ENCODE data around the gene PAK4.

PAK4 gene

DNA sequence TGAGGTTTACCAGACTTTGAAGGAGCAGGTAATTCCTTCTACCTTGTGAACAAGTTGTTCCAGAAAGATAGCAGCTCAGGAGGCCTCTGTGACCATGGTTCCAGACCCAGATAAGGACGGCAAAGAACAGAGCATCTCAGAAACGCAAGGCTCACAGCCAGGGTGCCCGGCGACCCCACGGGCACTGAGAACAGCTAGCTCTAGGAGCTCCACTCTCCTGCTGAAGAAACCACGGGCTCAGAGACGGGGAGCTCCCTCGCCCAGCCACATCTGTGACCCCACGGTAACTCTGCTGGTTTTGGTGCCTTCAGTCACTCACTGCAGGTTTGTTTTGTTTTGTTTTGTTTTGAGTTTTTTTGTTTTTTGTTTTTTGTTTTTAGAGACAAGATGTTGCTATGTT is 55.2 kb downstream of the PAK4 start:
- DNase-seq (ENCODE audit: low read depth) = no peak

DNA sequence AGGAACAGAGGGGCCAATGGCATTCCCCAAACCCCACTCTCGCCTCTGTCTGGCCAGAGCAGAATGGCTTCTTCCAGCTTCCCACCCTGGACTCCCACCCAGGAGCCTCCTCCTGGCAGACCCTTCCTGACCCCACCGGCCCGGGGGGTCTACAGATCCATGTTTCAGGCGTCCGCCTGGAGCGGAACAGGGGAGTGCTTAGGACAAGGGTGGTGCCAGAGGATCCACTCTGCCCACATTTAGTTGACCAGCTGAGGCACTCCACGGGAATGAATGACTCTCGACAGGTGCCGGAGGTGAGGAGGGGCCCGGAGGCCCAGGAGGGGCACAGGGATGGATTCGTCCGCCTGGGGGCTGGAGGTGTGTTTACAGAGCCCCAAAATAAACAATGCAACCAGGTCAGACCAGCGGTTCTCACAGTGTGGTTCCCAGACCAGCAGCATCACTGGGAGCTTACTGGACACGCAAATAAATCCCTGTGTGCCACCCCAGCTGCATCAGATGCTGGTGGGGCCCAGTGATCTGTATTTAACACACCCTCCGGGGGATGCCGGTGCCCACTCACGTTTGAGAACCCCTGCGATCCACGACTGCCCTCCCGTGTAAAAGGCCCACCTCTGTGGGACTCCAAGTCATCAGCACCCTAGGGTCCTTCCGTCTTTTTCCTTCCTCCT is 56.1 kb downstream of the PAK4 start:
- no peak for DNase-seq (ENCODE audit: low read depth)

DNA sequence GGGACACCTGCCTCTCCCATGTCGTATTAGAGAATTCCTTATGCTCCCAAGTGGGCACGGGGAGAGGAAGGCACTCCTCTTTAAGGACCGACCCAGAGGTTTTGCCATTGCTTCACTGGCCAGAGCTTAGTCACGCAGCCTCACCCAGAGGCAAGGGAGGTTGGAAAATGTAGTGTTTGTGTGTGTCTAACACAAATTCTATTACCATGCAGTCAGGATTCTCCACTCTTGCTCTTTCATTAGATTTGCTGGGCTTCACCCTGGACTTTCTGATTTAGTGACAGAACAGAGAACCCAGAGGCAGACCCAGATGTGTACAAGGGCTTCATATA is 56.6 kb downstream of the PAK4 start:
- no peak for DNase-seq (ENCODE audit: low read depth)

DNA sequence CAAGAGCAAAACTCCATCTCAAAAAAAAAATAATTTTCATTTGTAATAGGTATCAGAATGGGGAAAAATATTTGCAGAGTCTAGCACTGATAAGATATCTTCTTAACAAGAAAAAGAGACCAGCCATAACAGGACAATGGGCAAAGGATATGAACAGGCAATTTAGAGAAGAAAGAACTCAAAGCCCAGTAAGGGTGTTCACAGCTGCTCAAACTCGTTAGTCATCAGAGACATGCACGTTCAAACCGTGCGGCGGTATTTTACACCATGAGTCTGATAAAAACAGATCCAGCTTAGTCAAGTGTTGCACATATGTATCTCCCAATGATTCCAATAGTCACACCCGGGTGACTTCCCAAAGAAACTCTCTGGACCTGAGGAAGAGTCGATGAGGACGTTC is 57.5 kb downstream of the PAK4 start:
- DNase-seq (ENCODE audit: low read depth) = no peak

DNA sequence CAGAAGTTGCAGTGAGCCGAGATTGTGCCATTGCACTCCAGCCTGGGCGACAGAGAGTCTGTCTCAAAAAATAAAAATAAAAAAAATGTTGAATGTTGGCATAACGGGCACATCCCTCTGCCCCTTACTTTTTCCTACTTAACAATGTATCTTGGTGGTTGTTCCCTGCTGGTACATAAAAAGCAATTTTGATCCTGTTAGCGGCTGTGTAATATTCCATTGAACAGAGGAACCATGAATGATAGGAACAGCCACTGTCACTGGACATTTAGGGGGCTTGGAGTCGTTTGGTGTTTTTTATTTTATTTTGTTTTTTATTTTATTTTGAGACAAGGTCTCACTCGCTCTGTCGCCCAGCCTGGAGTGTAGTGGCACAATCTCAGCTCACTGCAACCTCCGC is 60.8 kb downstream of the PAK4 start:
- no peak for DNase-seq (ENCODE audit: low read depth)

DNA sequence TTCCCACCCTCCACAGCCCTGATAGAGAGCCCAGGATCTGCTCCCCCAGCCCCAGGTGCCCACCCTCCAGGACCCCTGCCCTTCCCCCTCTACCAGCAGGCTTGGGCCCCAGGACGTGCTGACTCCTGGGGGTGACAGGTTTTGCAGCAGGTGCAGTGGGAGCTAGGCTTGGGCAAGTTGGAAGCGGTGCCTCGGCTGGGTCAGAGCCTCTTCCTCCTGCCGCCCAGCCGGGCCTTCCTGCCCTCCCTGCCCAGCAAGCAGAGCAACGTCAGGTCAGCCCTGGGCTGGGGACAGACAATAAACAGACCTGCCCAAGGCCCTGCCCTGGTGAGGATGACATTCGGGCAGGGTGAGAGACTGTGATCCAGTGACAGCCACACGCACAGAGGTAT is 62.0 kb downstream of the PAK4 start:
- DNase-seq (ENCODE audit: low read depth) = no peak

DNA sequence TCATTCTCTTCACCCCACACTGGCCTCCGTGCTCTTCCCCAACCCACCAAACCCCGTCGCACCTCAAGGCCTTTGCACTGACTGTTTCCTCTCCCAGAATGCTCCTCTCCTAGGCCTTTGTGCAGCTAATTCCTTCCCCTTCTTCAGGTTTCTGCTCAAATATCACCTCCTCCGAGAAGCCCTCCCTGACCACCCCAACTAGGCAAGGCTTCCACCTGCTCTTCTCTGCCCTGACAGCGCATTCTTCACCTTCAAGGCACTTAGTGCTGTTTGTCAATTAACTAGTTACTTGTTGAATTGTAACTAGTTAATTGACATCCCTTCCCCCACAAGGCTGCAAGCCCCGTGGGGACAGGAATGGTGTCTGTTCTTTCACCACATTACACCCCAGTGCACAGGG is 63.4 kb downstream of the PAK4 start:
- no peak for DNase-seq (ENCODE audit: low read depth)

DNA sequence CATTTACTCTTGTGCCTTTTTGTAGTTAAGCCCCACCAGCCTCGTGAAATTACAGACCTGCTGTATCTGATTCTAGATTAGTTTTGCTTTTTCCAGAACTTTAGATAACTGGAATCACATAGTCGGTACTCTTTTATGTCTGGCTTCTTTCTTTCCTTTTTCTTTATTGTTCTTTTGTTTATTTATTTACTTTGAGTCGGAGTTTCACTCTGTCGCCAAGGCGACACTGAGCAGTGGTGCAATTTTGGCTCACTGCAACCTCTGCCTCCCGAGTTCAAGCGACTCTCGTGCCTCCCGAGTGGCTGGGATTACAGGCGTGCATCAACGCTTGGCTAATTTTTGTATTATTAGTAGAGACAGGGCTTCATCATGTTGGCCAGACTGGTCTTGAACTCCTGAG is 65.2 kb downstream of the PAK4 start:
- no peak for DNase-seq (ENCODE audit: low read depth)

DNA sequence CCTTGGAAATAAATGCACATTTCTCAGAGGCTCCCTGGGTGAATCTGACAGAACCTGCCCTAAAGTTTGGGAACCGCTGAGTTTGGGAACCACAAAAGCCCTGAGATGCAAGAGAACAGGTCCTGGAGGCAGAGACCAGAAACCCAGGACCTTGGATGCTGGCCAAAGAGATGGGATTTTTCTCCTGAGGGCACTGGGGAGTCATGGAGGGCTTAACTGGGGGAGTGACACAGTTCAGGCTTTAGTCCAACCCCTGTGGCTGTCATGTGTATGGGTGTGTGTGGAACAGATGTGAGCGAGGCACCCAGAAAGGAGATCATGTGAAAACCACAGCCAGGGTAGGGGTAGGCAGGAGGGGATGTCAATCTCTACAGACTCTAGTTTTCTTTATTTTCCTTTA is 67.3 kb downstream of the PAK4 start:
- DNase-seq (ENCODE audit: low read depth) = no peak

DNA sequence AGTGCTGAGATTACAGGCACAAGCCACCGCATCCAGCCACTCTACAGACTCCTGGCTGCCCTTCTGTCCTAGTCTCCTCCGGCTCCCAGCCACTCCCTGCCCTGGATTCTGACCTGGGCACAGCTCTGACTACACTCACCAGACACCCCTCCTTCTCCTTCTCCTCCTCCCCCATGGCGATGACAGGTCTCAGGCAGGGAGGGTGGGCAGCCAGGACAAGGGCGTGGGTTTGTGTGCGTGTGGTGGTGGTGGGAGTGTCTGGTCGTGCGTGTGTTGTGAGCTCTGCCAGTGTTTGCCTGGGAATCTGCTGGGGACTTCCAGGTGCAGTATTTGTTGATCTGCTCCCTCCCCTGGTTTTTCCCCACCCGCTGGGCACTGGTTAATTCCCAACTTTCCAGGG is 68.2 kb downstream of the PAK4 start:
- DNase-seq (ENCODE audit: low read depth) = no peak

DNA sequence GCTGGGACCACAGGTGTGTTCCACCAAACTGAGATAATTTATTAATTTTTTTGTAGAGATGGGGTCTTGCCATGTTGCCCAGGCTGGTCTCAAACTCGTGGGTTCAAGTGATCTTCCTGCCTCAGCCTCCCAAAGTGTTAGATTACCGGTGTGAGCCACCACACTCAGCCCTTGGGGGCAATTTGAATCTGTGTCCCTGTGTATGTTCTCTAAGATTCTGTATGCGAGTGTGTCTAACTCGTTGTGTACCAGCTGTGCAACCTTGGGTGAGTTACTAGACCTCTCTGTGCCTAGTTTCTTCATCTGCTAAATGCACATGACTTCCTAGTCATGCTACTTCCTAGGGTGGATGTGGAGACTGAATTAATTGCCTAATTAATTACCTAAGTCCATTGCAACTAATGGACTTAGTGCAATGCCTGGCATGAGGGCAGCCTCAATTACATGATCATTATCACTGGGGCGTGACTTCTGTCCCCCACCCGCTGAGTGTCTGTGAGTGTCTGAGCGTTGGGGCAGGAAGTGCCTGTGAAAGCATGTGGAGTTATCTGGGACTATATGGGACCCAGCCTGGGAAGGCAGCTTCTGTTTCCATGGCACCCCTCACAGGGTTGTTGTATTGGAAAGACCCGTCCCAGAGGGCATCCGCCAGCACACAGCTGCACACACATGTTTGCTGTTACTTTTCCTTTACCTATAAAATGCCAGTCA is 69.4 kb downstream of the PAK4 start:
- no peak for DNase-seq (ENCODE audit: low read depth)

DNA sequence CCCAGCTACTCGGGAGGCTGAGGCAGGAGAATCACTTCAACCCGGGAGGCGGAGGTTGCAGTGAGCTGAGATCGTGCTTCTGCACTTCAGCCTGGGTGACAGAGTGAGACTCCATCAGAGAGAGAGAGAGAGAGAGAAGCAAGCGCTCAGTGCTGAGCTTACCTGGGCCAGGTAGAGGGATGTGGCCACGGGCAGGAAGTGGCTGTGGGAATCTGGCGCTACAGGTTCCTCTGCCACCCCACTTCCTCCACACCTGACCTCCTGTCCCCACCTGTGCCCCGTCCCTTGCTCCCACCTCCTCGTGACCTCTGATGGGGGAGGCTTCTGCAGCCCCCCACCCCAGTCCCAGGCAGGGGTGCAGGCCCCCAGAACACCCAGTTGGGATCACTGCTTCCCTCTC is 70.2 kb downstream of the PAK4 start:
- no peak for DNase-seq (ENCODE audit: low read depth)

DNA sequence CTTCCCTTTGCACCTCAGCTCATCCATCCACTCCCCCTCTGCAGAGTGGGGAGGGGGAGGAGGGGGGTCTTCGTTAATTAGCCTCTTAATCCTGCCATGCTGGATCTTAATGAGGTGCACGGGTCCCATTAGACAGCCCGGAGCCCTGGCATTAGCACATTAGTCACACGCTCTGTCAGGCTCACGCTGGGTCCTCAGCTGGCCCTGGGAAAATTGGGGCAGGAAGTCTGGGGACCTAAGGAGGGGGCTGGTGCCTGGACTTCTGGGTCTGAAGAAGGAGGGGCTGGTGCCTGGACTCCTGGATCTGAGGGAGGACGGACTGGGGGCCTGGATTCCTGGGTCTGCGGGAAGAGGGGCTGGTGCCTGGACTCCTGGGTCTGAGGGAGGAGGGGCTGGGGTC is 70.7 kb downstream of the PAK4 start:
- no peak for DNase-seq (ENCODE audit: low read depth)

DNA sequence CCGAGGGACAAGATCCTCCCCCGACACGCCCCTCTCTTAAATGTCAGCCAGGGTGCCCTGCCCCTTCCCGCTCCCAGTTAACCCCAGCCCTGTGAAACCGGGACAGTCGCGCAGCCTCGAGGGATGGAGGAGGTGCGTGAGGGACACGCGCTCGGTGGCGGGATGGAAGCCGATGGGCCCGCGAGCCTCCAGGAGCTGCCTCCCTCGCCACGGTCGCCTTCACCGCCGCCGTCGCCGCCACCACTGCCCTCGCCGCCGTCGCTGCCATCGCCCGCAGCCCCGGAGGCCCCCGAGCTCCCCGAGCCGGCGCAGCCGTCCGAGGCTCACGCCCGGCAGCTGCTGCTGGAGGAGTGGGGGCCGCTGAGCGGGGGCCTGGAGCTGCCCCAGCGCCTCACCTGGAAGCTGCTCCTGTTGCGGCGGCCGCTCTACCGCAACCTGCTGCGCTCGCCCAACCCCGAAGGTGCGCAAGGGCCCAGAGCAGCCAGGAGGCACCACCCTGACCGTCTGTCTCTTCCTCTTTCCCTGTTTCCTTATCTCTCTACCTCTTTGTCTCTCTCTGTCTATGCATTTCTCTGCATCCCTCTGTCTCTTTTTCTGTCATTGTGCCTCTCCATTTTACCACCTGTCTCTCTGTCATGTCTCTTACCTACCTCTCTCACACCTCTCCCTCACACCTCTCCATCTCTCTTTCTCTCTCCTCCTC is 71.4 kb downstream of the PAK4 start, which contains the start of gene NCCRP1:
NCCRP1 (plus strand) TSS at position 105 of the 703 bp plus-strand sequence; CDS start at position 124, 19 bp downstream.
- no peak for DNase-seq (ENCODE audit: low read depth)

DNA sequence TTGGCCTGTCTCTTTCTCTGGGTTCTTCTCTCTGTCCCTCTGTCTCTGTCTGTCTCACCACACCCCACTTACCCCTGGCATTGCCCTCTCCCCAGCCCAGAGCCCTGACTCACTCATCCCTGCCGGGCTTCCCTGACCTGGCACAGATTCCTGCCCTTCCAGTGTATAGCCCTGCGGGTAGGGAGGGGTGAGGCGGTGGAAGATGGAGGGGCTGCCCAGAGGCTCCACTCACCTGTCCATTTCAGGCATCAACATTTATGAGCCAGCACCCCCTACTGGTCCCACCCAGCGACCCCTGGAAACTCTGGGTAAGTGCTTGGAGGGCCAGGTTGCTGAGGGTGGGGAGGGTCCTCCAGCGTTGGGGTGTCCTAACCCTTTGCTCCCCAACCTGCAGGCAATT is 72.2 kb downstream of the PAK4 start:
- no peak for DNase-seq (ENCODE audit: low read depth)

DNA sequence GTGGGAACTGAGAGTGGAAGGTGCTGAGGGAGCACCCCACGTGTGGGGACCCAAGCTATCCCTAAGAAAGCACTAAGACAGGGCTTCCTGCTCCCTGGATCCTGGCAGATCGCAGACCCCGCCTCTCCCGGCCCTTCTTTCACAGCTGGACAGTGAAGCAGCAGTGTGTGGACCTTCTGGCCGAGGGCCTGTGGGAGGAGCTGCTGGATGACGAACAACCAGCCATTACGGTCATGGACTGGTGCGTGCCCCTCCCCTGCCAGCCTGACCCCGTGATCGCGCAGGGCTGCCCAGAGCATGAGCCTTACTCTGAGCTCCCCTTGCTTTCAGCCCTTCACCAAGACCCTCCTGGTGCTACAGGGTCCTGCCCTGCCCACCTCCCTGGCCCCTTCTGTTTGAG is 73.4 kb downstream of the PAK4 start:
- no peak for DNase-seq (ENCODE audit: low read depth)

DNA sequence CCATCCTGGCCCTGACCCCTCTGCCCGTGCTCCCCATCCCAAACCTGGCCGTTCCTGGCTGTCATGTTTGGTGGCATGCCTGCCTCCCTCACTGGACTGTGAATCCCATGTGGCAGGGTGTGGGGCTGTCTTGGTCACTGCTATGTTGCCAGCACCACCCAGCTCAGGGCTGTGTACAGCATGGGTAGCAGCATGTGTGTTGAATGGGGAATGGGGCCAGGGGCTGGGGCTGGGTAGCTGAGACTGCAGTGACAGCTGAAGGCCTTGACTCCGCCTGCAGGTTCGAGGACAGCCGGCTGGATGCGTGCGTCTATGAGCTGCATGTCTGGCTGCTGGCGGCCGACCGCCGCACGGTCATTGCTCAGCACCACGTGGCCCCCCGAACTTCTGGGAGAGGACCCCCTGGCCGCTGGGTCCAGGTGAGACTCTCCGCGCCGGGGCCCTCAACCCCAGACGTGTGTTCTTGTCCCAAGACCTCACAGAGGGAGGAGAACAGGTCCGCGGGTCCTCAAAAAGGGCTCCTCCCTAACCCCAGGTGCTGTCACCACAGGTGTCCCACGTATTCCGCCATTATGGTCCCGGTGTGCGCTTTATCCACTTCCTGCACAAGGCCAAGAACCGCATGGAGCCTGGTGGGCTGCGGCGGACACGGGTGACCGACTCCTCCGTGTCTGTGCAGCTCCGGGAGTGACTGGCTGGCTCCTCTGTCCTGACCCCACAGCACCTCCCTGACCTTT is 74.6 kb downstream of the PAK4 start:
- no peak for DNase-seq (ENCODE audit: low read depth)

DNA sequence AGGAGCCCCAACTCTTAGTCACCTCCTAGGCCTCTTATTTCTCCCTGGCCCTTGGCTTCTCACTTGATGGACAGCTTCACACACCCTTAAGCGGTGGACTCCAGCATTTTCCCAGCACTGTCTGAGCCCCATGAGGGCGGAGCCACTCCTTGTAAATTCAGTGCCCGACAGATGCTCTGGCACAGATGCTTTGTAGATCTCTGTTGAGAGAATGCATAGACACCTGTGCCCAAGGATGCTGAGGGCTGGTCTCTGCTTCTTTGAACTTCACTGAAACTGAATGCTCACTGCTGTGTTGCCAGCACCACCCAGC is 75.2 kb downstream of the PAK4 start:
- DNase-seq (ENCODE audit: low read depth) = no peak

DNA sequence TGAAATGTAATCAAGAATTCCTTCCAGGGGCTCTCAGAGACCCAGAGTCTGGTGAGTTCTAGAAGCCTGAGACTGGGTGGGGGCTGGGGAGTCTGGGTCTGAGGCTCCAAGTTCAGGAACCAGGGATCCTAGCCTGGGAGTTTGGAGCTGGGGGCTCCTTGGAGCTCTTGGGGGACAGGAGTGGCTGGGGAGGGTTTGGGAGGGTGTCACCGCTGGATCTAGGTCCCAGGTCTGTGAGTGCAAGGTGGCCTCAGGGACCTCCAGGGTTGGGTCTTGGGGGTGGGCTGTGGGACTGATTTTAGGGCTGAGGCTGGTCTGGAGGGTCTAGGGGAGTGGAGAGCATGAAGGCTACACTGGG is 77.4 kb downstream of the PAK4 start:
- DNase-seq (ENCODE audit: low read depth) = no peak

DNA sequence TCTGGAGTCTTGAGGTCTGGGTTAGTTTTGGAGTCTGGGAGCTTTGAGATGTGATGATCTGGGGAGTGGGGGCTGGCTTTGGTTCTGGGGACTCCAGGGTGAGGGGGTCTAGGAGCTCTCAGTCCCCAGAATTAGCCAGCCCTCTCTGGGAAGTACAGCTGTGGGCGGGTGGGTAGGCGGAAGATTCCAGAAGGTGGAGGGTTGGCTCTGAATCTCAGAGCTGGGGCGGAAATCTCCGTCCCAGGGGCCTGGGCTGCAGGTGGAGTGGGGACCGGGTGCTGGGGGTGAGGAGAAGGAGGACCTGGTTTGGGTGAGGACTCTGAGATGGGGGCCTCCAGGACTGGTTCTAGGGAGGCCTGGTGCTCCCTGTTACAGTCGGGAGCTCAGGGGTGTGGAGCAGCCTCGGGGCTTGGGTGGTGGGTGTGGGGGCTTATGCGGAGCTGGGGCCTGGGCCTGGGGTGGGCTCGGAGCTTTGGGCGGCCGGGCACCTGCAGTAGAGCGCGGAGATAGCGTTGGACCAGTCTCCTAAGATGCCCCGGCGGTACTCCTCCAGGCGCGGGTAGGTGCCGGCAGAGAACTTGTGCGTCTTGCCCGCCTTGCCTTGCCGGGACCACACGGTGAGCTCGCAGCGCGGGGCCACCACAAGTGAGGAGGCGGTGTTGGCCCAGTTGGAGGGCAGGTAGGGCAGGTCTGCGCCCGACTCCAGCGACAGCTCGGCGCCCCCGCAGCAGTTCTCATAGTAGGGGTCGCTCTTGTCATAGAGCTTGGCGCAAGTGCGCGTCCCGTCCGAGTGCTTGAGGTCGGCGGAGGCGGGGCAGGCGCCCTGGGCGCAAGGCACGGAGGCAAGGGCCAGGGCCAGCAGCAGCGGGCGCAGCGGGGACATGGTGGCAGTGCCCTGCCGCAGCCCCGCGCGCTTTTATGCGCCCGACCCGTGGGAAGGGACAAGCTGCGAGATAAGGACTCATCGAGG is 78.1 kb downstream of the PAK4 start, which contains the start of gene SYCN:
SYCN (minus strand) TSS at position 892 of the 970 bp plus-strand sequence; CDS start at position 883, 9 bp downstream.
- DNase-seq (ENCODE audit: low read depth) = no peak

DNA sequence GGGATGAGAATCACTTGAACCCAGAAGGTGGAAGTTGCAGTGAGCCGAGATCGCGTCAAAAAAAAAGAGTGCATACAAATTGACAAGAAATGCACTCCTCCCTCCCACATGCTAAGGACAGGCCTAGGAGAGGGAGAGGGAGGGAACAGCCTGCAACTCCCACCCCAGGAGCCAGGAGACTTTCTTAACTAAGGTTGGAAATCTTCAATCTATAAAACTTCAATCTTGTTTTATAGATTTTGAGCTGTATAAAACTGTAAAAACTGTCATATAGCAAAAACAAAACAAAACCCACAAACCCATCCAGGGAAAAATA is 79.8 kb downstream of the PAK4 start:
- no peak for DNase-seq (ENCODE audit: low read depth)

DNA sequence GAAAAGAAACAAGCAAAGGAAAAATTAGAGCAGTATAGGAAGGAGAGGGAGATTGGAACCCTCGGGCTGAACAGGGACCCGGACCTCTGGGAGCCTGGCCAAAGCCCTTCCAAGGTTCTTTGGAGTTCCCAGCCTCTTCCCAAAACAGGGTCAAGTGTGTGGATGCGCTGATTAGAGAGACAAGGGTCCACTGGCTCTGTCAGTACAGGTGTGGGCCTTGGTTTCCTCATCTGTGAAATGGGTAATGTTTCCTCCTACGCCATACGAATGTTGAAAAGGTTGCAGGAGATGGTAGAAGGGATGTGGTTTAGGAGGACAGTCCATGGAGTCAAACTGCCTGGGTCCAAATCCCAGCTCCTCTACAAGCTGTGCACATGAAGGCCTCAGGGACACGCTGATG is 80.5 kb downstream of the PAK4 start:
- no peak for DNase-seq (ENCODE audit: low read depth)

Measured in GM04503 (cell line).